GM23248 (cell line): Measurements from ENCODE around the gene ANXA3. TPM values are rescaled to one million over a fixed set of nuclear protein-coding genes. Genes with fewer than 3 reads are reported as not detected.

Experiments used
- DNase-seq: peaks from one replicate; pipeline ENCODE4 v3.0.0-alpha.2; 2015
- H2AFZ ChIP-seq: fragments of 200-600 bp; sonication (generic); 2 replicates; pipeline ENCODE4 v1.6.1; 2016; ENCODE audit warnings: antibody characterized with exemption
- H3F3A ChIP-seq: fragments of 200-600 bp; sonication (generic); 2 replicates; pipeline ENCODE4 v1.6.1; 2016; ENCODE audit warnings: mild to moderate bottlenecking, antibody characterized with exemption, mixed run types; ENCODE audit not compliant: insufficient read depth
- H3K27ac ChIP-seq: fragments of 200-600 bp; sonication (generic); 2 replicates; pipeline ENCODE4 v1.5.1; 2016; ENCODE audit warnings: mild to moderate bottlenecking
- H3K27me3 ChIP-seq: fragments of 200-600 bp; sonication (generic); replicated peaks from 2 replicates; pipeline ENCODE4 v1.6.1; 2016; ENCODE audit warnings: mild to moderate bottlenecking; ENCODE audit not compliant: insufficient read depth
- H3K36me3 ChIP-seq: fragments of 200-600 bp; sonication (generic); 2 replicates; pipeline ENCODE4 v1.6.1; 2016; ENCODE audit warnings: low read depth, mild to moderate bottlenecking
- H3K4me1 ChIP-seq: fragments of 200-600 bp; sonication (generic); 2 replicates; pipeline ENCODE4 v1.6.1; 2016; ENCODE audit warnings: mild to moderate bottlenecking; ENCODE audit not compliant: insufficient read depth
- H3K4me2 ChIP-seq: fragments of 200-600 bp; sonication (generic); one replicate; pipeline ENCODE4 v1.6.1; 2016; ENCODE audit warnings: mild to moderate bottlenecking; ENCODE audit not compliant: unreplicated experiment
- H3K4me3 ChIP-seq: fragments of 200-600 bp; sonication (generic); 2 replicates; pipeline ENCODE4 v1.5.1; 2016; ENCODE audit warnings: mild to moderate bottlenecking
- H3K79me2 ChIP-seq: fragments of 200-600 bp; sonication (generic); 2 replicates; pipeline ENCODE4 v1.6.1; 2016; ENCODE audit warnings: mild to moderate bottlenecking; ENCODE audit not compliant: insufficient read depth
- H3K9ac ChIP-seq: fragments of 200-600 bp; sonication (generic); 2 replicates; pipeline ENCODE4 v1.6.1; 2016; ENCODE audit warnings: mild to moderate bottlenecking
- H3K9me2 ChIP-seq: fragments of 200-600 bp; sonication (generic); 2 replicates; pipeline ENCODE4 v1.6.1; 2016; ENCODE audit warnings: mixed run types, mild to moderate bottlenecking, moderate library complexity; ENCODE audit not compliant: insufficient read depth
- H3K9me3 ChIP-seq: fragments of 200-600 bp; sonication (generic); one replicate; pipeline ENCODE4 v1.6.1; 2017; ENCODE audit warnings: low read depth
- H4K20me1 ChIP-seq: fragments of 200-600 bp; sonication (generic); 2 replicates; pipeline ENCODE4 v1.6.0; 2016; ENCODE audit not compliant: insufficient read depth
- EZH2 ChIP-seq: fragments of 200-600 bp; sonication (generic); IDR thresholded peaks from 2 replicates; pipeline ENCODE4 v1.6.1; 2018; ENCODE audit warnings: antibody characterized with exemption, mild to moderate bottlenecking; ENCODE audit not compliant: insufficient read depth, poor library complexity, severe bottlenecking
- EZH2phosphoT487 ChIP-seq: fragments of 200-600 bp; sonication (generic); IDR thresholded peaks from 2 replicates; pipeline ENCODE4 v1.6.1; 2018; ENCODE audit warnings: antibody characterized with exemption, moderate library complexity, mild to moderate bottlenecking, low read depth; ENCODE audit not compliant: insufficient read depth
- WGBS, 2 experiments: methylation state at CpG; one replicate each; pipeline ENCODE4 v1.1.6; 2015 to 2017; ENCODE audit warnings: low lambda C conversion rate in 2 of 2, low coverage in 1 of 2; ENCODE audit errors: missing lambda C conversion rate in 2 of 2; 5-methylcytosine and 5-hydroxymethylcytosine counted together
- in situ Hi-C: fragments of 300-500 bp; cut with MboI; formaldehyde crosslinking; loops from 2 replicates; pipeline ENCODE4 v1.15.0; 2020
- polyA plus RNA-seq: library from polyadenylated mRNA; unstranded; fragments of >200 nt; fragmentation: Nextera tagmentation; extraction: Ambion mirVana; gene quantifications from 2 replicates; pipeline ENCODE4 v1.2.1, GENCODE V29; 2016
- total RNA-seq: library from RNA; depleted of rRNA; stranded (reverse); fragments of >200 nt; shearing (Covaris generic); gene quantifications from 2 replicates; pipeline ENCODE4 v1.2.3, GENCODE V29; 2014

ANXA3 gene
- total and polyA plus RNA-seq, 2 experiments from 2014 or later = 2.8 to 3.6 TPM

DNA sequence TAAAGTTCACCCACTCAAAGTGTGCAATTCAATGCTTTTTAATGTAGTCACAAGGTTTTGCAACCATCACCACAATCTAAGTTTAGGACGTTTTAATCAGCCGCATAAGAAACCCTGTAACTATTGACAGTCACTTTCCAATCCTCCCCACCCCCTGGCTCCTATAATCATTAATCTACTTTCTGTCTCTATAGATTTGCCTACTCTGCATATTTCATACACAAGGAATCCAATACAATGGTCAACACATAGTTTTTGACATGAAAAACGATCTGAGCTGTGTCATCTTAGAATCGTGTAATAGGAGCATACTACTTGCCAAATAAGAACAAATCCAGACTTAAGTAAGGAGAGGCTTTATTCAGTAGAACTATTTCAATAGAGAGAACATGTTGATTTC, 47.6 kb downstream of the ANXA3 start:
- H3K9me3 ChIP-seq = no peaks in the 10 kb centered on the region
- TF ChIP-seq EZH2 = no peak
- TF ChIP-seq EZH2phosphoT487 = no peak
- 60% methylated on average over 4 of the region's 4 CpGs for WGBS, 2 experiments
- H3K4me3 ChIP-seq = no peak overlapping the region
- DNase-seq = no peak
- no peaks in the 10 kb centered on the region for H3K79me2 ChIP-seq
- H3K4me2 ChIP-seq = no peak overlapping the region
- in situ Hi-C loops = no loop called here
- no peaks in the 10 kb centered on the region for H3K9me2 ChIP-seq
- no peak overlapping the region for H3K9ac ChIP-seq
- H2AFZ ChIP-seq = no peak overlapping the region
- no peaks in the 10 kb centered on the region for H3K4me1 ChIP-seq
- no peak overlapping the region for H3K27ac ChIP-seq
- H4K20me1 ChIP-seq = no peaks in the 10 kb centered on the region
- H3F3A ChIP-seq = no peaks in the 10 kb centered on the region
- H3K27me3 ChIP-seq = no peaks in the 10 kb centered on the region
- no peaks in the 10 kb centered on the region for H3K36me3 ChIP-seq

GRCh38 chr4:78599931-78600375, 48.4 kb downstream of the ANXA3 start:
- Histone ChIP-seq H3K36me3 (no peaks in the 10 kb centered on the region), H3K79me2 (no peaks in the 10 kb centered on the region), H3K9me2 (no peaks in the 10 kb centered on the region), H3K9ac (no peak overlapping the region), H3K4me2 (no peak overlapping the region), H3K27me3 (no peaks in the 10 kb centered on the region), H3K9me3 (no peaks in the 10 kb centered on the region), H3K4me3 (no peak overlapping the region), H4K20me1 (no peaks in the 10 kb centered on the region), H3F3A (no peaks in the 10 kb centered on the region), H2AFZ (no peak overlapping the region), H3K27ac (no peak overlapping the region), H3K4me1 (no peaks in the 10 kb centered on the region)
- no peak for TF ChIP-seq EZH2
- no peak for TF ChIP-seq EZH2phosphoT487
- 89 to 97% methylated on average over 2 of the region's 2 CpGs for WGBS, 2 experiments
- no peak for DNase-seq
- in situ Hi-C loops = no loop called here

DNA sequence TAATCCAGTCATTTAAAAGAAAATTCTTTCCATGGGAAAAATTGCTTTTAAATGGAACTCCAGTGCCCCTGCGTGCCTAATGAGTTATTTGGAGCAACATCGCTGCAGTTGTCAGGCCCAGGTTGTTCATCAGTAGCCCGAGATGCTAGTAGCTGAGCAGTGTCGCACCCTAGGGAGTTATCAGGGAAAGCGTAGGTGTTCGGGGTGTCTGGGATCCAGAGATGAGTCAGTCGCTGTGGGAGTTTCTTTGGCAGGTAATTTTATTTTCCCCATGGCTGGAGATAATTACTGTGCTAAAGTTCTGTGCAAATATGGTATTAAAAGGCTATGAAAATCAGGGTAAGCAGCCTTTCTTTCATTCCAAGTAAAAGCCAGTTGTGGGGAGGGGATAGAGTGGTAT, 49.4 kb downstream of the ANXA3 start:
- H3K9me3 ChIP-seq = no peaks in the 10 kb centered on the region
- no peak overlapping the region for H3K9ac ChIP-seq
- no peak overlapping the region for H3K27ac ChIP-seq
- in situ Hi-C loops = no loop called here
- DNase-seq = peak; percentile 8
- TF ChIP-seq EZH2phosphoT487 (no peak), EZH2 (no peak)
- H3K4me3 ChIP-seq = no peak overlapping the region
- H2AFZ ChIP-seq = no peak overlapping the region
- H3K79me2 ChIP-seq = no peaks in the 10 kb centered on the region
- no peak overlapping the region for H3K4me2 ChIP-seq
- no peaks in the 10 kb centered on the region for H3K4me1 ChIP-seq
- 83 to 90% methylated on average over 7 of the region's 7 CpGs for WGBS, 2 experiments
- H3K36me3 ChIP-seq = no peaks in the 10 kb centered on the region
- H4K20me1 ChIP-seq = no peaks in the 10 kb centered on the region
- no peaks in the 10 kb centered on the region for H3F3A ChIP-seq
- H3K27me3 ChIP-seq = no peaks in the 10 kb centered on the region
- no peaks in the 10 kb centered on the region for H3K9me2 ChIP-seq

DNA sequence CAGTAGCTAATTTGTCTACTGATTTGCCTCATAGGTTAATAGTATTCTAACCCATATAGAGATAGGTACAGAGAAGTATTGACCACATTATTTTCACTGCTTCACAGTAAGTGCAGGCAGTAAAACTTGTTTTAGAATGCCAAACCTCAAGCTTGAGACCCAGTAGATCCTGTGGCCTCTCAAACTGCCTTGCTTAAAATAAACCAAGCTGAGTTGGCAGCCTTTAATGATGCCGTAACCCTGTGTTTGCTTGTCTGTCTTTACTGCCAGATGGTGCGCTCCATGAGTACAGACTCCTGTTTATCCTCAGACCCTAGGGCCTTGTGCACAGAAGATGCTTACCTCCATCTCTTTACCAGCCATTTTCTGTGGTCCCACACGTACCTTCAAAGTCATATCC, 50.8 kb downstream of the ANXA3 start:
- Histone ChIP-seq H2AFZ (no peak overlapping the region), H3K4me3 (no peak overlapping the region), H3K27me3 (no peaks in the 10 kb centered on the region), H3K9me2 (no peaks in the 10 kb centered on the region), H3K4me1 (no peaks in the 10 kb centered on the region), H3K36me3 (no peaks in the 10 kb centered on the region), H3K27ac (no peak overlapping the region), H3K4me2 (no peak overlapping the region), H3K9ac (no peak overlapping the region), H4K20me1 (no peaks in the 10 kb centered on the region), H3K9me3 (no peaks in the 10 kb centered on the region), H3K79me2 (no peaks in the 10 kb centered on the region), H3F3A (no peaks in the 10 kb centered on the region)
- WGBS, 2 experiments = 93 to 94% methylated on average over 3 of the region's 3 CpGs
- in situ Hi-C loops = no loop called here
- TF ChIP-seq EZH2 (no peak), EZH2phosphoT487 (no peak)
- DNase-seq = no peak

GRCh38 chr4:78603384-78603783, 51.8 kb downstream of the ANXA3 start:
- Histone ChIP-seq H3K4me2 (no peak overlapping the region), H3K9me3 (no peaks in the 10 kb centered on the region), H3K9me2 (no peaks in the 10 kb centered on the region), H3K79me2 (no peaks in the 10 kb centered on the region), H2AFZ (no peak overlapping the region), H3K36me3 (no peaks in the 10 kb centered on the region), H3K4me3 (no peak overlapping the region), H3K27me3 (no peaks in the 10 kb centered on the region), H3K4me1 (no peaks in the 10 kb centered on the region), H4K20me1 (no peaks in the 10 kb centered on the region), H3K9ac (no peak overlapping the region), H3K27ac (no peak overlapping the region), H3F3A (no peaks in the 10 kb centered on the region)
- DNase-seq = no peak
- WGBS, 2 experiments = 97% methylated on average over 3 of the region's 3 CpGs
- TF ChIP-seq EZH2 (no peak), EZH2phosphoT487 (no peak)
- in situ Hi-C loops = no loop called here
